Subcutaneous abdominal adipose tissue (tissue), 5 donors: ENCODE measurements around the gene EBP.
A peak's percentile ranks its signal among the peaks of the same experiment; 100 is the strongest.
"Not testable (repeated sequence)": the region's sequence is repeated elsewhere in the genome, so short reads cannot be mapped to it uniquely, and the experiment has no call there.

Experiments used
- H3K27ac ChIP-seq: one replicate; pipeline ENCODE4 v1.7.0; 2013; ENCODE audit warnings: low read depth, mild to moderate bottlenecking, inconsistent platforms, low read length, moderate library complexity
- H3K27me3 ChIP-seq, 5 donors: one replicate each; pipeline ENCODE4 v1.7.0; 2013; ENCODE audit warnings: low read length in 5 of 5, inconsistent platforms in 1 of 5; ENCODE audit not compliant: control insufficient read depth in 5 of 5, insufficient read depth in 4 of 5
- H3K36me3 ChIP-seq, 5 donors: one replicate each; pipeline ENCODE4 v1.7.0; 2013; ENCODE audit warnings: low read length in 5 of 5; ENCODE audit not compliant: control insufficient read depth in 5 of 5, insufficient read depth in 5 of 5
- H3K4me1 ChIP-seq, 5 donors: one replicate each; pipeline ENCODE4 v1.7.0; 2013; ENCODE audit warnings: low read length in 5 of 5, mild to moderate bottlenecking in 3 of 5, moderate library complexity in 1 of 5; ENCODE audit not compliant: control insufficient read depth in 5 of 5, insufficient read depth in 5 of 5
- H3K4me3 ChIP-seq, 5 donors: one replicate each; pipeline ENCODE4 v1.7.0; 2013; ENCODE audit warnings: low read length in 5 of 5, low read depth in 1 of 5
- H3K9ac ChIP-seq, 5 donors: one replicate each; pipeline ENCODE4 v1.7.0; 2013; ENCODE audit warnings: low read length in 5 of 5, mild to moderate bottlenecking in 4 of 5, moderate library complexity in 3 of 5
- H3K9me3 ChIP-seq, 5 donors: one replicate each; pipeline ENCODE4 v1.7.0; 2013; ENCODE audit warnings: low read length in 5 of 5; ENCODE audit not compliant: control insufficient read depth in 5 of 5
- donor health status: healthy.
- donor health status: healthy.
- donor health status: healthy.
- donor health status: healthy.
- donor health status: healthy.

Gene EBP

DNA sequence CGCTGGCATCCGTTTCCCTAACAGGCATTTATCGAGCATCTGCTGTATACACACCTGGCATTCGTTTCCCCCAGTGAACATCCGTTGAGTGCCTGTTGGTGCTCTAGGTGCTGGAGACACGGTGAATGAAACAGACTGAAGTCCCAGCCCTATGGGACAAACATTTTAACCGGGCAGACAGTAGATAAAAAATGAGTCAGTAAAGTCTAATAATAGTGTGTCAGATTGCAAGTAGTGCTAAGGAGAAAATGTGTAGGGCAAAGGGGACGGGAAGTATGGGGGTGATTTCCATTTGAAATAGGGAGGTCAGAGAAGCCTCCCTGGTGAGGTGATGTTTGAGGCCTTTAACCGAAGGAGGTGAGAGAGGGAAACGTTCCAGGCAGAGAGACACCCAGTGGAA lies 5.3 kb upstream of the EBP start:
- Histone ChIP-seq H3K4me1 (peaks cover 0 to 2% (median 0%) of the 10 kb centered on the region in 5 donors), H3K27ac (no peak overlapping the region), H3K9me3 (peaks cover 0 to 2% (median 0%) of the 10 kb centered on the region in 5 donors), H3K36me3 (peaks cover 0 to 28% (median 7%) of the 10 kb centered on the region in 5 donors), H3K9ac (no peak overlapping the region), H3K27me3 (peaks cover 0 to 15% (median 8%) of the 10 kb centered on the region in 5 donors), H3K4me3 (no peak overlapping the region)

GRCh38 chrX:48516987-48517386 lies 4.6 kb upstream of the EBP start:
- H3K9ac ChIP-seq = no peak overlapping the region
- H3K4me1 ChIP-seq = peaks cover 0 to 5% (median under 1%) of the 10 kb centered on the region in 5 donors
- H3K27me3 ChIP-seq = peaks cover 0 to 15% (median 6%) of the 10 kb centered on the region in 5 donors
- peaks cover 0 to 4% (median under 1%) of the 10 kb centered on the region in 5 donors for H3K9me3 ChIP-seq
- H3K4me3 ChIP-seq = no peak overlapping the region
- peaks cover 0 to 28% (median 7%) of the 10 kb centered on the region in 5 donors for H3K36me3 ChIP-seq
- no peak overlapping the region for H3K27ac ChIP-seq

DNA sequence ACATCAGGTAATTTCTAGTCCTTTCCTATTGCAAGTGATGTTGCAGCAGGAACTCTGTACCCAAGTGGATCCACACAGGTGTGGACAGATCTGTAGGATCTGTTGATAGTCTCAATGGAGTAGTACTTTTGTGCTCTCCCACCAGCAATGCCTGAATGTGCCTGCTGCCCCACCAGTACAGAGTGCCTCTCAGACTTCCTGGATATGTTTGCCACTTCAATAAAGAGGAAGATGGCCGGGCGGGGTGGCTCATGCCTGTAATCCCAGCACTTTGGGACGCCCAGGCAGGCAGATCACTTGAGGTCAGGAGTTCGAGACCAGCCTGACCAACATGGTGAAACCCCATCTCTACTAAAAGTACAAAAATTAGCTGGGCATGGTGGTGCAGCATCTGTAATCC lies 2.1 kb upstream of the EBP start:
- not testable (repeated sequence) for H3K9ac ChIP-seq, H3K9me3 ChIP-seq, H3K27ac ChIP-seq, H3K27me3 ChIP-seq, H3K4me3 ChIP-seq
- Histone ChIP-seq H3K4me1 (peaks cover 0 to 11% (median 6%) of the 10 kb centered on the region in 5 donors), H3K36me3 (peaks cover 0 to 14% (median 4%) of the 10 kb centered on the region in 5 donors)

- H3K4me3 ChIP-seq = no peak overlapping the region
Measured at GRCh38 chrX:48520455-48520854, 1.2 kb upstream of the EBP start.

GRCh38 chrX:48520976-48521352 lies 644 bp upstream of the EBP start:
- peak overlapping the region in 1 of 5 donors; percentile 4 for H3K9ac ChIP-seq
- peaks cover 0 to 4% (median 0%) of the 10 kb centered on the region in 5 donors for H3K9me3 ChIP-seq
- no peak overlapping the region for H3K27ac ChIP-seq
- peaks cover 0 to 11% (median 6%) of the 10 kb centered on the region in 5 donors for H3K4me1 ChIP-seq
- H3K27me3 ChIP-seq = peaks cover 0 to 3% (median 0%) of the 10 kb centered on the region in 5 donors
- peak overlapping the region in 4 of 5 donors; percentile 63 to 79 (median 71) for H3K4me3 ChIP-seq
- H3K36me3 ChIP-seq = peaks cover 0 to 4% (median 4%) of the 10 kb centered on the region in 5 donors

More at GRCh38 chrX:48520455-48520854, 1.2 kb upstream of the EBP start:
- Histone ChIP-seq H3K27me3 (peaks cover 0 to 3% (median 0%) of the 10 kb centered on the region in 5 donors), H3K27ac (no peak overlapping the region), H3K9ac (no peak overlapping the region), H3K36me3 (peaks cover 0 to 5% (median 4%) of the 10 kb centered on the region in 5 donors), H3K4me1 (peaks cover 0 to 11% (median 6%) of the 10 kb centered on the region in 5 donors), H3K9me3 (peaks cover 0 to 4% (median 0%) of the 10 kb centered on the region in 5 donors)

DNA sequence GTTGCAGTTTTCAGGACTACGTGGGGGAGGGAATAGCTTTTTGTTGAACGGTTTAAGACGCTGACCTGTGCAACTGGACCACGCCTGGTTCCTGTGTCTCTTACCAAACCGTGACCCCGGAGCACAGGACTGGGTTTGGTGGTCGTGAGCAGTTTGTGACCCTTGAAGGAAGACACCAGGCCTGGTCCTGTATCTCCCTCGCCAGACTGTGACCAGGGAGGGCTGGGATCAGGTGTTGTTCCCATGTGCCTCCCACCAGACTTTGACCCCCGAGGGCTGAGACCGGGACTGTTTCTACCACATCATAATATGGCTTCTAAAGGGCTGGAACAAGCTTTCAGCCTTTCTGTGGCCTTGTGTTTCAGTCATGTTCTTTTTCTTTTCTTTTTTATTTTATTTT lies 683 bp downstream of the EBP start:
- Histone ChIP-seq H3K9me3 (peaks cover 0 to 4% (median 0%) of the 10 kb centered on the region in 5 donors), H3K27me3 (peaks cover 0 to 2% (median 0%) of the 10 kb centered on the region in 5 donors), H3K9ac (peak overlapping the region in 3 of 5 donors; percentile 53 to 77 (median 53)), H3K36me3 (peaks cover 0 to 10% (median 5%) of the 10 kb centered on the region in 5 donors), H3K4me1 (peaks cover 0 to 11% (median 6%) of the 10 kb centered on the region in 5 donors), H3K27ac (no peak overlapping the region), H3K4me3 (peak overlapping the region; percentile 63 to 90 (median 68))

DNA sequence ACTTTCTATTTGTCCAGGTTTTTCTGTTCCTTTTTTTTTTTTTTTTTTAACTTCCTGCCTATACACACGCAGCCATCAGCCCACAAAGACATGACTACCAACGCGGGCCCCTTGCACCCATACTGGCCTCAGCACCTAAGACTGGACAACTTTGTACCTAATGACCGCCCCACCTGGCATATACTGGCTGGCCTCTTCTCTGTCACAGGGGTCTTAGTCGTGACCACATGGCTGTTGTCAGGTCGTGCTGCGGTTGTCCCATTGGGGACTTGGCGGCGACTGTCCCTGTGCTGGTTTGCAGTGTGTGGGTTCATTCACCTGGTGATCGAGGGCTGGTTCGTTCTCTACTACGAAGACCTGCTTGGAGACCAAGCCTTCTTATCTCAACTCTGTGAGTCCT lies 2.1 kb downstream of the EBP start:
- peaks cover 0 to 18% (median 11%) of the 10 kb centered on the region in 5 donors for H3K36me3 ChIP-seq
- H3K4me3 ChIP-seq = no peak overlapping the region
- H3K9ac ChIP-seq = no peak overlapping the region
- H3K4me1 ChIP-seq = peaks cover 0 to 11% (median 6%) of the 10 kb centered on the region in 5 donors
- peaks cover 0 to 4% (median 0%) of the 10 kb centered on the region in 5 donors for H3K27me3 ChIP-seq
- peaks cover 0 to 4% (median 0%) of the 10 kb centered on the region in 5 donors for H3K9me3 ChIP-seq
- no peak overlapping the region for H3K27ac ChIP-seq

GRCh38 chrX:48525853-48526252 lies 4.2 kb downstream of the EBP start:
- Histone ChIP-seq H3K4me1 (peaks cover 0 to 11% (median 6%) of the 10 kb centered on the region in 5 donors), H3K36me3 (peaks cover 0 to 18% (median 11%) of the 10 kb centered on the region in 5 donors)
- H3K9me3 ChIP-seq, H3K4me3 ChIP-seq, H3K27me3 ChIP-seq, H3K9ac ChIP-seq, H3K27ac ChIP-seq: not testable (repeated sequence)

GRCh38 chrX:48530736-48531135 lies 9.1 kb downstream of the EBP start:
- Histone ChIP-seq H3K9ac (no peak overlapping the region), H3K36me3 (peaks cover 0 to 18% (median 11%) of the 10 kb centered on the region in 5 donors), H3K27ac (peak overlapping the region; percentile 57), H3K4me1 (no peaks in the 10 kb centered on the region), H3K4me3 (no peak overlapping the region), H3K9me3 (peaks cover 0 to 2% (median 0%) of the 10 kb centered on the region in 5 donors), H3K27me3 (peaks cover 0 to 4% (median 0%) of the 10 kb centered on the region in 5 donors)

DNA sequence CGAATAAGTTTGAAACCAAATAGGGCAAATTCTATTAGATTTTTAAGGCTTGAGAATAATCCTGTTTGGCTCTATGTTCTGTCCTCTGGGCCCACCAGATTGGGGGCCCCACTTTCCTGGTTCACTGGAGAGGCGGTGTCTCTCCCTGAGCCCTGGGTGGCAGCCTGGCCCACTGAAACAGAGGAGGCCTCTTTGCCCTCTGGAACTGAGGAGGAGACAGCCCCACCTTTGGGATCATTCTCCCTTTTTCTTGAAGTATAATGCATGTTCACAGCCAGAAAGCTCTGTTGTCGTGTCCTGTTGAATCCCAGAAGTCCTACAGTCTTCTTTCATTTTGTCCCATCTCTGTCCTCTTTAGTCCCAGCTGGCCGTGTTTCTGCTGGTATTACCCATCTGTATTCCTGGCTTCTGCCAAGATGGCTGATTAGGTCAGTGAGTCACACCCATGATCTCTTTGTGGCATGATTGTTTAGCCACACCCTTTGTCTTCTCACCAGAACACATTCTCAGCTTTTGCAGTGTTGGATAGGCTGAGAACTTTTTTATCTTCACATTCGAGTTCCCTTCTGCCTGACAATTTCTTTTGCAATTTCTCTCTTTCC lies 9.9 kb downstream of the EBP start:
- Histone ChIP-seq H3K27ac (peak overlapping the region; percentile 57), H3K27me3 (peaks cover 0 to 4% (median 0%) of the 10 kb centered on the region in 5 donors)

More for the DNA sequence above, 9.9 kb downstream of the EBP start:
- Histone ChIP-seq H3K36me3 (peaks cover 0 to 17% (median 11%) of the 10 kb centered on the region in 5 donors), H3K4me1 (no peaks in the 10 kb centered on the region), H3K9ac (peak overlapping the region in 1 of 5 donors; percentile 9), H3K9me3 (peaks cover 0 to 2% (median 0%) of the 10 kb centered on the region in 5 donors), H3K4me3 (no peak overlapping the region)
